GM10266 (cell line): ENCODE measurements around the gene TRPM6.

ENCODE experiments used
- DNase-seq: peaks from one replicate; pipeline ENCODE4 v3.0.0; 2012; ENCODE audit errors: extremely low spot score
- TF ChIP-seq, protein P1 (sequence below): IDR thresholded peaks from 2 replicates; pipeline ENCODE4 v1.5.1; 2012; ENCODE audit warnings: mild to moderate bottlenecking, low read depth; ENCODE audit not compliant: control insufficient read depth, insufficient read depth; ENCODE audit errors: missing control alignments

The TRPM6 gene

GRCh38 chr9:74711341-74711740 lies 176.4 kb downstream of the TRPM6 start:
- TF ChIP-seq, protein P1, sequence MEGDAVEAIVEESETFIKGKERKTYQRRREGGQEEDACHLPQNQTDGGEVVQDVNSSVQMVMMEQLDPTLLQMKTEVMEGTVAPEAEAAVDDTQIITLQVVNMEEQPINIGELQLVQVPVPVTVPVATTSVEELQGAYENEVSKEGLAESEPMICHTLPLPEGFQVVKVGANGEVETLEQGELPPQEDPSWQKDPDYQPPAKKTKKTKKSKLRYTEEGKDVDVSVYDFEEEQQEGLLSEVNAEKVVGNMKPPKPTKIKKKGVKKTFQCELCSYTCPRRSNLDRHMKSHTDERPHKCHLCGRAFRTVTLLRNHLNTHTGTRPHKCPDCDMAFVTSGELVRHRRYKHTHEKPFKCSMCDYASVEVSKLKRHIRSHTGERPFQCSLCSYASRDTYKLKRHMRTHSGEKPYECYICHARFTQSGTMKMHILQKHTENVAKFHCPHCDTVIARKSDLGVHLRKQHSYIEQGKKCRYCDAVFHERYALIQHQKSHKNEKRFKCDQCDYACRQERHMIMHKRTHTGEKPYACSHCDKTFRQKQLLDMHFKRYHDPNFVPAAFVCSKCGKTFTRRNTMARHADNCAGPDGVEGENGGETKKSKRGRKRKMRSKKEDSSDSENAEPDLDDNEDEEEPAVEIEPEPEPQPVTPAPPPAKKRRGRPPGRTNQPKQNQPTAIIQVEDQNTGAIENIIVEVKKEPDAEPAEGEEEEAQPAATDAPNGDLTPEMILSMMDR: no peak
- no peak for DNase-seq

DNA sequence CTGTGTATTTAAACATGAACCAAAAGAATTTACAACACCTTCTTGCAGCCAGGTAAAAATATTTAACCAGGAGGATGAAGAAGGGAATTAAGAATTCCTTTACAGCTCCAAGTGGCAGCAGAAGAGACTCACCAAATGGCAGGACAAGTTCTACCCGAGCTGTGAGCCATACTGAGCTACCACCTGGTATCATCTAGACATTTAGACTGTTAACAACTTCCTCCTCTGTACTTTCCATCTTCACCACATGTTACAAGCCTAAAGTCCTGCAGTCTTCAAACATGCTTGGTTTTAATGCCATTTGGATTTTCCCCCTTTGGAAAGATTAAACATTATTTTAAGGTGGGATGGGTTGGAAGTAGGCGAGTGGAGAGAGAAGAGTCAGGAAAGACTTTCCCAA lies 190.2 kb downstream of the TRPM6 start:
- DNase-seq: no peak

GRCh38 chr9:74696520-74696919 lies 191.2 kb downstream of the TRPM6 start:
- TF ChIP-seq, protein P1: no peak
- DNase-seq: no peak

More for the DNA sequence above, 190.2 kb downstream of the TRPM6 start:
- TF ChIP-seq, protein P1: no peak

- no peak for DNase-seq
- TF ChIP-seq, protein P1: no peak
These were observed 196.7 kb downstream of the TRPM6 start for GRCh38 chr9:74691058-74691457.

DNA sequence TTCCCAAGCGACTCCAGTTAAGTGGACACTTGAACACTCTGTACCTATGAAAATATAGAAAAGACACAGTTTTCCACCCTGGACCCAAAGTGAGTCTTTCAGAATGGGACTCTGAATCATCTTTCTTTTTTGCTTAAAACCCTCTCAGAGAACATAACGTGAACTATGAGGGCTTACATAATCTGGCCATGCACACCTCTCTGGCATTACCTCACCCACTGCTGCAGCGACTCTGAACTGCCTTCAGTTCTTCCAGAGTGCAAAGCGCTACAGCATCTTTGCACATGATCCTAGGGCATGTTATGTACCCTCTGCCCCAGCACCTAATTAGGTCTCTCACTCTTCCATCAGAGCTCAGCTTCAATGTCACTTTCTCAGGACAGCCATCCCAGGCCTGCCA lies 204.4 kb downstream of the TRPM6 start:
- DNase-seq: no peak
- TF ChIP-seq, protein P1: no peak

DNA sequence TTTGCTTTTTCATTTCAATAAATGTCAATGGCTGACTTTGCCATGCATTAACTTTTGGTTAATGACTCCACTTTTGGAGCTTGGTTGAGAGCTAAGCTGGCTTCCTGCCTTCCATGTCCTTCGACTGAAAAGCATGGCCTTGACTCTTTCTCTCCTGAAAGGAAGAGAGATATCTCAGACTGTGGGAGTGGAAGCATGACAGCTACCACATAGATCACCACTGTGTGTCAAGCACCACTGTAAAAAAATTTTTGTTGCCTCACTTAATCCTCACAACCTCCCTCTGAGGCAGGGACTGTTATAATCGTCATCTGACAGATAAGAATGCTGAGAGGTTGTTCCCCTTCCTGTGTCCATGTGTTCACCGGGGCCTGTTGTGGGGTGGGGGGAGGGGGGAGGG lies 205.8 kb downstream of the TRPM6 start:
- DNase-seq: no peak
- TF ChIP-seq, protein P1: no peak

- no peak for DNase-seq
- TF ChIP-seq, protein P1: no peak
These were observed 213.6 kb downstream of the TRPM6 start for GRCh38 chr9:74674077-74674476.
